GM12864 (cell line): ENCODE results near the gene TBCB.
"Not testable (repeated sequence)": the region's sequence is repeated elsewhere in the genome, so short reads cannot be mapped to it uniquely, and the experiment has no call there.

Source experiments
- DNase-seq: peaks from one replicate; pipeline ENCODE4 v3.0.0-alpha.2; 2011; ENCODE audit warnings: low read depth
- H3K4me3 ChIP-seq: 2 replicates; pipeline ENCODE4 v1.5.1; 2011; ENCODE audit warnings: mild to moderate bottlenecking, low read depth, low read length, control low read depth
- TF ChIP-seq, protein P1 (sequence below): IDR thresholded peaks from 2 replicates; pipeline ENCODE4 v1.5.1; 2011; ENCODE audit warnings: low read depth, mild to moderate bottlenecking, moderate library complexity, low read length, control low read depth, inconsistent platforms; ENCODE audit errors: missing control alignments

The TBCB gene

DNA sequence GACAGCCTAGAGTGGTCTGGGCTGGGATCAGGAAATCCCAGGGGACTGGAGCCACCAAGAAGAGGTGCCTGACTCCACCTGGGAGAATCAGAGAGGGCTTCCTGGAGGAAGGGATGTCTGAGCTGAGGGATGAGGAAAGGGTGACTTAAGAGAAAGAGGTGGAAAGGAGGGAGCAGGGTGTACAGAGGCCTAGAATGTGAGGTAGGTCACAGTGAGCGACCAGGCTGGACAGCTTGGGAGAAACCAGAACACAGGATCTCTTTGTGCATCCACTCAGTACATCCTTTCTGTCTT, 1.0 kb downstream of the TBCB start:
- peak overlapping the region; percentile 69 for H3K4me3 ChIP-seq
- TF ChIP-seq, protein P1, sequence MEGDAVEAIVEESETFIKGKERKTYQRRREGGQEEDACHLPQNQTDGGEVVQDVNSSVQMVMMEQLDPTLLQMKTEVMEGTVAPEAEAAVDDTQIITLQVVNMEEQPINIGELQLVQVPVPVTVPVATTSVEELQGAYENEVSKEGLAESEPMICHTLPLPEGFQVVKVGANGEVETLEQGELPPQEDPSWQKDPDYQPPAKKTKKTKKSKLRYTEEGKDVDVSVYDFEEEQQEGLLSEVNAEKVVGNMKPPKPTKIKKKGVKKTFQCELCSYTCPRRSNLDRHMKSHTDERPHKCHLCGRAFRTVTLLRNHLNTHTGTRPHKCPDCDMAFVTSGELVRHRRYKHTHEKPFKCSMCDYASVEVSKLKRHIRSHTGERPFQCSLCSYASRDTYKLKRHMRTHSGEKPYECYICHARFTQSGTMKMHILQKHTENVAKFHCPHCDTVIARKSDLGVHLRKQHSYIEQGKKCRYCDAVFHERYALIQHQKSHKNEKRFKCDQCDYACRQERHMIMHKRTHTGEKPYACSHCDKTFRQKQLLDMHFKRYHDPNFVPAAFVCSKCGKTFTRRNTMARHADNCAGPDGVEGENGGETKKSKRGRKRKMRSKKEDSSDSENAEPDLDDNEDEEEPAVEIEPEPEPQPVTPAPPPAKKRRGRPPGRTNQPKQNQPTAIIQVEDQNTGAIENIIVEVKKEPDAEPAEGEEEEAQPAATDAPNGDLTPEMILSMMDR = no peak
- no peak for DNase-seq

GRCh38 chr19:36120092-36120983, 5.1 kb downstream of the TBCB start:
- no peak overlapping the region for H3K4me3 ChIP-seq
- no peak for DNase-seq
- TF ChIP-seq, protein P1 = no peak

GRCh38 chr19:36120984-36121358, 5.7 kb downstream of the TBCB start:
- TF ChIP-seq, protein P1 = no peak
- DNase-seq = no peak
- no peak overlapping the region for H3K4me3 ChIP-seq

DNA sequence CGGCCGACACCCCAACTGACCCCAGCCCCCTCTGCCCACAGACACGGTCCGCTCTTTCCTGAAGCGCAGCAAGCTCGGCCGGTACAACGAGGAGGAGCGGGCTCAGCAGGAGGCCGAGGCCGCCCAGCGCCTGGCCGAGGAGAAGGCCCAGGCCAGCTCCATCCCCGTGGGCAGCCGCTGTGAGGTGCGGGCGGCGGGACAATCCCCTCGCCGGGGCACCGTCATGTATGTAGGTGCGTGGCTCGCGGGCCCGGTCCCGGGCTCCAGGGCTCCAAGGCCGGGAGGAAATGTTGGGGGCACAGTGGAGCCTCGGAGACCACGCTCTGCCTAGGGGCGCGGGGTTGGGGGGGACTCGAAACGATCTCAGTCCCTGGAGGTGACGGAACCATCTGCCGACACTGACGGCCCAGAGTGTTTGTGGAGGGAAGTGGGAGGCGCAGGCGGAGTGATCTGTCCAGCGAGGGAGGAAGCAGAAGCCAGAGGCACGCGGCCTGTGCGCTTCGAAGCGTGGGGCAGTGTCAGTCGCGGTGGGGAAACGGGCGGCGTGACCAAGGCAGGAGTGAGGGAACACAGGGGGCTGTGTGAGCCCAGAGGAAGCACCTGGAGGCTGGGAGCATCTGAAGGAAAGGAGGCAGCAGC, 6.3 kb downstream of the TBCB start:
- DNase-seq = no peak
- no peak overlapping the region for H3K4me3 ChIP-seq
- TF ChIP-seq, protein P1 = no peak

DNA sequence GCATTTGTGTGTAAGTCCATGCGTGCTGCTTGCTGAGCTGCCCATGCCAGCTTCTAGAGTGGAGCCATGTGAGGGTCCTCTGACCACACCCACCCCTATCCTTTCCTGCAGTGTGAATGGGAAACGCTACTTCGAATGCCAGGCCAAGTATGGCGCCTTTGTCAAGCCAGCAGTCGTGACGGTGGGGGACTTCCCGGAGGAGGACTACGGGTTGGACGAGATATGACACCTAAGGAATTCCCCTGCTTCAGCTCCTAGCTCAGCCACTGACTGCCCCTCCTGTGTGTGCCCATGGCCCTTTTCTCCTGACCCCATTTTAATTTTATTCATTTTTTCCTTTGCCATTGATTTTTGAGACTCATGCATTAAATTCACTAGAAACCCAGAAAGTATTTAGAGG, 10.3 kb downstream of the TBCB start:
- no peak overlapping the region for H3K4me3 ChIP-seq
- DNase-seq = no peak
- TF ChIP-seq, protein P1 = no peak

GRCh38 chr19:36128392-36128736, 13.1 kb downstream of the TBCB start:
- H3K4me3 ChIP-seq = peak overlapping the region; percentile 60
- DNase-seq = no peak
- TF ChIP-seq, protein P1 = no peak

DNA sequence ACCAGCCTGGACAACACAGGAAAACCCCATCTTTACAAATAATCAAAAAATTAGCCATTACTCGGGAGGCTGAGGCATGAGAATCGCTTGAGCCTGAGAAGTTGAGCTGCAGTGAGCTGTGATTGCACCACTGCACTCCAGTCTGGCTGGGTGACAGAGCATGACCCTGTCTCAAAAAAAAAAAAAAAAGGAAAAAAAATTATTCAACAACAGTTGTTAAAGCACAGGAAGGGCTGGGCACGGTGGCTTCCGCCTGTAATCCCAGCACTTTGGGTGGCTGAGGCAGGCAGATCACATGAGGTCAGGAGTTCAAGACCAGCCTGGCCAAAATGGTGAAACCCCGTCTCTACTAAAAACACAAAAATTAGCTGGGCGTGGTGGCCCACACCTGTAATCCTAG, 16.0 kb downstream of the TBCB start:
- H3K4me3 ChIP-seq, DNase-seq: not testable (repeated sequence)

GRCh38 chr19:36134867-36135266, 19.6 kb downstream of the TBCB start:
- not testable (repeated sequence) for H3K4me3 ChIP-seq

More at GRCh38 chr19:36134867-36135266, 19.6 kb downstream of the TBCB start:
- not testable (repeated sequence) for DNase-seq
